ENCODE data around the gene HFE.

- TF ChIP-seq FOXM1 (IDR thresholded peaks at IDR 0.05; ENCODE audit: borderline replicate concordance) (no peak), HDGF (IDR thresholded peaks at IDR 0.05; ENCODE audit: borderline replicate concordance) (no peak), SUZ12 (IDR thresholded peaks at IDR 0.05) (no peak), FOXK2 (IDR thresholded peaks at IDR 0.05) (no peak), ELF4 (IDR thresholded peaks at IDR 0.05) (no peak), TARDBP (IDR thresholded peaks at IDR 0.05) (no peak)
- TF ChIP-seq, protein P1, sequence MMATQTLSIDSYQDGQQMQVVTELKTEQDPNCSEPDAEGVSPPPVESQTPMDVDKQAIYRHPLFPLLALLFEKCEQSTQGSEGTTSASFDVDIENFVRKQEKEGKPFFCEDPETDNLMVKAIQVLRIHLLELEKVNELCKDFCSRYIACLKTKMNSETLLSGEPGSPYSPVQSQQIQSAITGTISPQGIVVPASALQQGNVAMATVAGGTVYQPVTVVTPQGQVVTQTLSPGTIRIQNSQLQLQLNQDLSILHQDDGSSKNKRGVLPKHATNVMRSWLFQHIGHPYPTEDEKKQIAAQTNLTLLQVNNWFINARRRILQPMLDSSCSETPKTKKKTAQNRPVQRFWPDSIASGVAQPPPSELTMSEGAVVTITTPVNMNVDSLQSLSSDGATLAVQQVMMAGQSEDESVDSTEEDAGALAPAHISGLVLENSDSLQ (IDR thresholded peaks at IDR 0.05) = no peak
Observed at GRCh38 chr6:26057899-26058298, 29.3 kb upstream of the HFE start.
